Activated CD4-positive, alpha-beta T cell treated with anti-CD3 and anti-CD28 coated beads, Interleukin-2, amount 50 U/mL, for 48 hours (primary cell): ENCODE results near the gene LTBP4.
"Not testable (repeated sequence)": the region's sequence is repeated elsewhere in the genome, so short reads cannot be mapped to it uniquely, and the experiment has no call there.

ENCODE experiments used
- DNase-seq, 2 experiments: peaks; one replicate each; pipeline ENCODE4 v3.0.0-alpha.2; 2020

The LTBP4 gene

DNA sequence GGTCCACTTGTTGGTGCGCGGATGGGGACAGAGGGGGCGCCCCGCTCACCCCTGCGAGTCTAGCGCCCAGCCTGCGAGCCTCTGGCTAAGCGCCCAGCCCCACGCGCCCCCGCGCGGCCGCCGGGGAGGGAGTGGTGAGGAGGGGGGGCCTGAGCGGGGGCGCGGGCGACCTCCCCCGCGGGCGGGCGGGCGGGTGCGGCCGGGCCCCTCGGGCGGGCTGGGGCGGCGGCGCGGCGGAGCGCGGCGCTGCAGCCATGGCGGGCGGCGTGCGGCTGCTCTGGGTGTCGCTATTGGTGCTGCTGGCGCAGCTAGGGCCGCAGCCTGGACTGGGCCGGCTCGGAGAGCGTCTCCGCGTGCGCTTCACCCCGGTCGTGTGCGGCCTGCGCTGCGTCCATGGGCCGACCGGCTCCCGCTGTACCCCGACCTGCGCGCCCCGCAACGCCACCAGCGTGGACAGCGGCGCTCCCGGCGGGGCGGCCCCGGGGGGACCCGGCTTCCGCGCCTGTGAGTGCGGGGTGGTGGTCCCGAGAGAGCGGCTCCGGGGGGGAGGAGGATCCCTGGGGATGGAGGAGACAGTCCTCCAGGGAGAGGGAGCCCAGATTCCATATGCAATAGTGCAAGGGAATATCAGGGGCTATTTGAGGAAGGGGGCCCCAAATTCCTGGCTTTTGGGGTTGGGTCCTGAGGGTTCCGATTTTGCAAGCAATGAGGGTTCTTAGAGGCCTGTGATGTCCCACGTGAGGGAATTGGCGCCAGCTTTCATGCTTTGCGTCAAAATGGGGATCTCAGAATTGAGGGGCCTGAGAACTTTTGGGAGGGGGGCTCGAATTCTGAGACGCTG, at the start of gene LTBP4:
Gene LTBP4, plus strand, starts transcription at position 236 of the 841 bp plus-strand sequence. Its CDS starts 19 bp downstream, at position 255.
- DNase-seq, result no peak

DNA sequence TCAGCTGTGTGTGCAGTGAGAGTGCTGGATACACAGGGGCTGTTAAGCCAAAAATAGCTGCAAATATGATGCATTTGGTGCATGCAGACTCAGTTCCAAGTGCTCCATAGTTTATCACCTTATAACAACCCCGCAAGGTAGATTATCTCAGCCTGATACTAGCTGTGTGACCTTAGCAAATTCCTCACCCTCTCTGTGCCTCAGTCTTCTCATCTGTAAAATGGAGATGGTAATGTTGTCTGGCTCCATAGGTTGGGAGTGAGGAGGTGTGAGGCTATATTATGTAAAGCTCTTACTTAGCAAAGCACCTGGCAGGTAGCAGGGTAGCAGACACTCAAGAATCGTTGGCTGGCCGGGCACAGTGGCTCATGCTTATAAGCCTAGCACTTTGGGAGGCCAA, 48.3 kb upstream of the LTBP4 start:
- DNase-seq, result no peak

DNA sequence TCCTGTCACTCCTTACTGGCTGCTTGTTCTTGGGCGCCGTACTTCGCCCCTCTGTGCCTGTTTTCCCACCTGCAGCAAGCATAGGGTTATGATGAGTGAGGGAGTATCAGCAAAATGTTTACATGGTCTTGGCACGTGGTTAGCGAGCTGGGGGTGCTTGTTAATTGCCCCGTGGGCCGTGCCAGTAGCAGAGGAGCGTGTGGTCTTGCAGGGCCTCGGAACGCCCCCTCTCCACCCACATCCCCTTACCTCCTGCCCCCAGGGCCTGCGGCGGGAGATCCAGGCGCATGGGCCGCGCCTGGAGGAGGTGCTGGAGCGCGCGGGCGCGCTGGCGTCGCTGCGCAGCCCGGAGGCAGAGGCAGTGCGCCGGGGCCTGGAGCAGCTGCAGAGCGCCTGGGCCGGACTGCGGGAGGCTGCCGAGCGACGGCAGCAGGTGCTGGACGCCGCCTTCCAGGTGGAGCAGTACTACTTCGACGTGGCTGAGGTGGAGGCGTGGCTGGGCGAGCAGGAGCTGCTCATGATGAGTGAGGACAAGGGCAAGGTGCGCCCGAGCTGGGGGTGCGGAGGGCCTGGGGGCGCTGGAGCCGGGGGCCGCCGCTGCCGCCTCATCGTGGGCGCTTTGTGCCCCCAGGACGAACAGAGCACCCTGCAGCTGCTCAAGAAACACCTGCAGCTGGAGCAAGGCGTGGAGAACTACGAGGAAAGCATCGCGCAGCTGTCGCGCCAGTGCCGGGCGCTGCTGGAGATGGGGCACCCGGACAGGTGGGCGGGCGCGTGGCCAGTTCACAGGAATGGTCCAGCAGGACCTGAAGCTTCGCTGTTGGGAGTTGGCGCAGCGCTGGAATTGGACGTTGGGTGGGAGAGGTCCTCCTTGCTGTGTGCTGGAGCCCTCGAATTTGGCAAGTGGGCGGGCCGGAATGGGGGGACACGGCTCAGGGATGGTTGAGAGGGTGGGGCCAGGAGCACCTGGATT, 47.0 kb upstream of the LTBP4 start:
- no peak for DNase-seq

DNA sequence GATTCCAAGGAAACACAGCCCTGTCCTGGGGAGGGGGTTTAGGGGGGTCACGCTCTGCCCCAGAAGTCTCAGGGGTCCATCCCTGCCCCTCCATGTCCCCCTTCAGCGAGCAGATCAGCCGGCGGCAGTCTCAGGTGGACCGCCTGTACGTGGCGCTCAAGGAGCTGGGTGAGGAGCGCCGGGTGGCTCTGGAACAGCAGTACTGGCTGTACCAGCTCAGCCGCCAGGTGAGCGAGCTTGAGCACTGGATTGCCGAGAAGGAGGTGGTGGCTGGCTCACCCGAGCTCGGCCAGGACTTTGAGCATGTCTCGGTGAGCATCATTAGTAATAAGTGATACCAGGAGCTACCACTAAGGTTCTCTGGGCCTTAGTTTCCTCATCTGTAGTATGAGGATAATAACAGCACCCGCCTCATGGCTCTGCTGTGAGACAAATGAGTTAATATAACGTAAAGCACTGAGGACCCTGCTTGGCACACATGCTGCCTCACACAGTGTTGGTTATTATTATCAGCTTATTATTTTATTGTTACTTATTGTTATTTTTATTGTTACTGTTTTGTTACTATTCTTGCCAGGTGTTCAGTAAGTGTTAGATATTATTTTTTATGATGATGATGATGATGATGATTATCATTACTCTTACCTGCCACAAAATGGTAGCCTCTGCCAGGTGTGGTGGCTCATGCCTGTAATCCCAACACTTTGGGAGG, 45.0 kb upstream of the LTBP4 start:
- no peak for DNase-seq

DNA sequence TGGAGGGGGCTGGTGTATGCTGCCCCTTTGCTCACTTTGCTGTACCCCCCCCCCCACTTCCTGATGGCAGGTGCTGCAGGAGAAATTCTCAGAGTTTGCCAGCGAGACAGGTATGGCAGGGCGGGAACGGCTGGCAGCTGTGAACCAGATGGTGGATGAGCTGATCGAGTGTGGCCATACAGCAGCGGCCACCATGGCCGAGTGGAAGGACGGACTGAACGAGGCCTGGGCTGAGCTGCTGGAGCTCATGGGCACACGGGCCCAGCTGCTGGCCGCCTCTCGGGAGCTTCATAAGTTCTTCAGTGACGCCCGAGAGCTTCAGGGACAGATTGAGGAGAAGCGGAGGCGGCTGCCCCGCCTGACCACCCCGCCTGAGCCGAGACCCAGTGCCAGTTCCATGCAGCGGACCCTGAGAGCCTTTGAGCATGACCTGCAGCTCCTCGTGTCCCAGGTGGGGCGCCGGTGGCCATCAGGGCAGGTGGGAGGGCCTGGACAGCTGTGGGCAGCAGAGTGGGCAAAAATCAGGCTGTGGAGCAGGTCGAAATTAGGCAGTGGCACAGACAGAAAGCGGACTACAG, 44.1 kb upstream of the LTBP4 start:
- DNase-seq, result no peak

DNA sequence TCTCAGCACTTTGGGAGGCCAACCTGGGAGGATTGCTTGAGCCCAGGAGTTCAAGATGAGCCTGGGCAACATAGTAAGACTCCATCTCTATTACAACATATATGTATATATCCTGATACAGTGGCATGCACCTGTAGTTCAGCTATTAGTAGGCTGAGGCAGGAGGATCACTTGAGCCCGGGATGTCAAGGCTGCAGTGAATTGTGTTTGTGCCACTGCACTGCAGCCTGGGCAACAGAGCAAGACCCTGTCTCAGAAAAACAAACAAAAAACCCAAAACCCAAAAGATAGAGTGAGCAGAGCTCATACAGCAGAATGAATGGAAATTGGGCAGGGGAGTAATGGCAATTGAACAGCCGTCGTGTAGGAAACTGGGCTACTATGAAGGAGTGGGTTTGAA, 41.8 kb upstream of the LTBP4 start:
- no peak for DNase-seq

GRCh38 chr19:40560092-40560507, 41.1 kb upstream of the LTBP4 start:
- no peak for DNase-seq

DNA sequence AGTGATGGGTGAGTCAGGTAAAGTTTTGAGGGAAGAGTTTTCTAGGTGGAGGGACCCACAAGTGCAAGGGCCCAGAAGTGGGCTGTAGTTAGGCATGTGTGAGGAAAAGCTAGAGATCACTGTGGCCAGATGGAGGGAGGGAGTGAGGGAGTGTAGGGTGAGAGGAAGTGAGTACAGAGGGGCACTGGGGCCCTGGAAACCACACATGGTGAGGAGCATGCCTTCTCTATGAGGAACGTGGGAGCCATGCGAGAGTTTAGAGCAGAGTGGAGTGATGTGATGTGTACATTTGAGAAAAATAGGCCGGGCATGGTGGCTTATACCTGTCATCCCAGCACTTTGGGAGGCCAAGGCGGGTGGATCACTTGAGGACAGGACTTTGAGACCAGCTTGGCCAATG, 39.2 kb upstream of the LTBP4 start:
- DNase-seq, result no peak

DNA sequence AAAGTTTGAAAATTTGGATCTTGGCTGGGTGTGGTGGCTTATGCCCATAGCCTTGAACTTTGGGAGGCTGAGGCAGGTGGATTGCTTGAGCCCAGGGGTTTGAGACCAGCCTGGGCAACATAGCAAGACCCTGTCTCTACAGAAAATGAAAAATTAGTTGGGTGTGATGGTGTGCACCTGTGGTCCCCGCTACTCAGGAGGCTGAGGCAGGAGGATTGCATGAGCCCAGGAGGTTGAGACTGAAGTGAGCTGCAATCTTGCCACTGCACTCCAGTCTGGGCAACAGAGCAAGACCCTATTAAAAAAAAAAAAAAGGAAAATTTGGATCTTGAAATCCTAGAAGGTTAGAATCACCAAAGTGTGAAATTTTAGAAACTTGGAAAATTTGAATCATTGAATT, 36.6 kb upstream of the LTBP4 start:
- not testable (repeated sequence) for DNase-seq

DNA sequence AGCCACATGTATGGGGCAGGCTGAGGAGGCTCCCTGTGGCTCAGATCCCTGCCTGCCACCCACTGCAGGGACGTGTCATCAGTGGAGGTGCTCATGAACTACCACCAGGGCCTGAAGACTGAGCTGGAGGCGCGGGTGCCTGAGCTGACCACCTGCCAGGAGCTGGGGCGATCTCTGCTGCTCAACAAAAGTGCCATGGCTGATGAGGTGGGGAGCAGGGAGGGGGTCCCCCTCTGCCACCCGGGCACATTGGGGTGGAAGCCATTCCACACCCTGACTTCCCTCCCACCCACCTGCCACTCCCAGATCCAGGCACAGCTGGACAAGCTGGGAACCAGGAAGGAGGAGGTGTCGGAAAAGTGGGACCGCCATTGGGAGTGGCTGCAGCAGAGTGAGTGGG, 35.8 kb upstream of the LTBP4 start:
- DNase-seq, result no peak

- DNase-seq, result no peak
Observed at GRCh38 chr19:40565910-40566495, 35.2 kb upstream of the LTBP4 start.

GRCh38 chr19:40567040-40567749, 34.0 kb upstream of the LTBP4 start:
- no peak for DNase-seq

DNA sequence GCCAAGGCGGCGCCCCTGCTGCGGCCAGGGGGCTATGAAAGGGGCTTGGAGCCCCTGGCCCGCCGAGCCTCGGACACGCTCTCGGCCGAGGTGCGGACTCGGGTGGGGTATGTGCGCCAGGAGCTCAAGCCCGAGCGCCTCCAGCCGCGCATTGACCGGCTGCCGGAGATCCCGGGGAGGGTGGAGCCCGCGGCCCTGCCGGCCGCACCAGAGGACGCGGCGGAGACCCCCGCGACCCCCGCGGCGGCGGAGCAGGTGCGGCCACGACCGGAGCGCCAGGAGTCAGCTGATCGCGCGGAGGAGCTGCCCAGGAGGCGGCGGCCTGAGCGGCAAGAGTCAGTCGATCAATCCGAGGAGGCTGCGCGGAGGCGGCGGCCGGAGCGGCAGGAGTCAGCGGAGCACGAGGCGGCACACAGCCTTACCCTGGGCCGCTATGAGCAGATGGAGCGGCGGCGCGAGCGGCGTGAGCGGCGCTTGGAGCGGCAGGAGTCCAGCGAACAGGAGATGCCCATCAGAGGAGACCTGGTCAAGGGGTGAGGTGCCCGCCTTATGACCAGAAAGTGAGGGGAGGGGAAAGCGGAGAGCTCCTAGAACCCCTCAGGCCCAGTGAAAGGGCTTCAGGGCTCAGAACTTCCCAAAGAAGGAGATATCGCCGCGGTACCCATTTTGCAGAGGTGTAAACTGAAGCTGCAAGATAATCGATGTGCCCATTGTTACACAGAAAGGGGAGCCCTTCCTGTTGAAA, 33.2 kb upstream of the LTBP4 start:
- no peak for DNase-seq

GRCh38 chr19:40570313-40571004, 30.7 kb upstream of the LTBP4 start:
- DNase-seq, result peak; percentile 95 to 97

GRCh38 chr19:40571005-40571318, 30.2 kb upstream of the LTBP4 start:
- DNase-seq, result no peak

- no peak for DNase-seq
Observed at GRCh38 chr19:40571831-40572495, 29.2 kb upstream of the LTBP4 start.

GRCh38 chr19:40575326-40575725, 25.8 kb upstream of the LTBP4 start:
- no peak for DNase-seq

DNA sequence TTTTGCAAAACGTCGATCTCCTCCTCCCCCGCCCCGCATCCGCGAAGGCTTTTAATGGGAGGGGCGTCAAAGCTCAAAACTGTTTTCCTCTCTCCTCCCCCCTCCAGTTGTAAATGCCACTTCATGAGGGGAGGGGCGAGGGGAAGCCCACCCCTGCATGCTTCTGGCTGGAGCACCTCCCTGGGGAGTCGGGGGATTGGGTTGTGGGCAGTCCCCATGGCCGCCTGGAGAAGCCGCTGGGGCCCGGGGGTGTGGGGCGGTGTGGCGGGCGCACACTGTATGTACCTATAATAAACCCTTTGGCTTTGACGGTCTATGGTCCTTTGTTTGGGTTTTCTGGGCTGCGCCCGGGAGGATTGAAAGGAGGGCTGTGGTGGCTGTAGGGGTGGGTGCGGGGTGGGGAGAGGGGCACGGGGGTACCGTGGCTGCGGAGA, 25.0 kb upstream of the LTBP4 start:
- peak in 1 of 2 experiments; percentile 30 for DNase-seq

- peak; percentile 93 to 95 for DNase-seq
Observed at GRCh38 chr19:40576585-40577451, 24.4 kb upstream of the LTBP4 start, which contains the start of gene SHKBP1. Gene SHKBP1, plus strand, starts transcription at chr19:40576873. Its CDS starts 27 bp downstream, at chr19:40576900.
